GM13977 (cell line): ENCODE measurements around the gene PABPN1L.
"Not testable (repeated sequence)": the region's sequence is repeated elsewhere in the genome, so short reads cannot be mapped to it uniquely, and the experiment has no call there.

Source experiments
- DNase-seq: peaks from one replicate; pipeline ENCODE4 v3.0.0; 2012; ENCODE audit warnings: low spot score
- CTCF ChIP-seq: IDR thresholded peaks from 2 replicates; pipeline ENCODE4 v1.5.1; 2012; ENCODE audit warnings: mild to moderate bottlenecking, control low read depth; ENCODE audit not compliant: insufficient read depth; ENCODE audit errors: extremely low read depth, missing control alignments
- in situ Hi-C: fragments of 300-500 bp; cut with MboI; formaldehyde crosslinking; loops from one replicate; pipeline ENCODE4 v1.12.0; 2022; ENCODE audit warnings: low sequenced_read_pairs, low pct_unique_long_range_greater_than_20kb, mixed read lengths, inconsistent platforms; ENCODE audit not compliant: unreplicated experiment

Gene PABPN1L

GRCh38 chr16:88894681-88895300 is 28.3 kb upstream of the PABPN1L start:
- no peak for TF ChIP-seq CTCF
- in situ Hi-C loops: no loop called here
- no peak for DNase-seq

- in situ Hi-C loops, DNase-seq: not testable (repeated sequence)
These were observed 27.8 kb upstream of the PABPN1L start for GRCh38 chr16:88894266-88894665.

GRCh38 chr16:88893127-88893968 is 26.9 kb upstream of the PABPN1L start:
- no peak for TF ChIP-seq CTCF
- in situ Hi-C loops: no loop called here
- no peak for DNase-seq

- in situ Hi-C loops: no loop called here
- TF ChIP-seq CTCF: no peak
- DNase-seq: no peak
These were observed 25.6 kb upstream of the PABPN1L start for GRCh38 chr16:88892065-88892464.

- in situ Hi-C loops: no loop called here
- DNase-seq: no peak
- TF ChIP-seq CTCF: no peak
These were observed 24.6 kb upstream of the PABPN1L start for GRCh38 chr16:88891083-88891482.

- in situ Hi-C loops, DNase-seq: not testable (repeated sequence)
These were observed 23.4 kb upstream of the PABPN1L start for GRCh38 chr16:88889702-88890352.

GRCh38 chr16:88888461-88889387 is 22.3 kb upstream of the PABPN1L start:
- no peak for TF ChIP-seq CTCF
- in situ Hi-C loops: no loop called here
- DNase-seq: no peak
